ENCODE measurements around the gene SFMBT2.

DNA sequence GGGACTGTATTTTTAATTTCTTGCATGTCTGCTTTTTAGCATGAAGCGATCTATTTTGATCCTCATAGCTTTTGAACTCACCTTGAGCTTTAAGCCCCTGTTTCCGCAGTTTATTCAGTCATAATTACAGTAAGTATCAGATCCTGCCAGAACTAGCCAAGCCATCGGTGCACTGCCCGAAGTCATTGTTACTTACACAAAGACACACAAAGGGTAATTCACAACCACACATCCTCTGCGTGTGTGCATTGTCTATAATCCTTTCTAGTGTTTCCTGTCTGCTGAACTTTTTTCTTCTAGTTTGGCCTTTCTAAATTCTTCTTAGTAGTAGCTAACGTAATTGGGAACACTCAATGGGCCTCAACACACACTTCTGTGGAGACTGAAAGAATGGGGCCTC is 133.0 kb downstream of the SFMBT2 start:
- TF ChIP-seq POLR2A (IDR thresholded peaks at IDR 0.05), result no peak
- TF ChIP-seq, protein P1, sequence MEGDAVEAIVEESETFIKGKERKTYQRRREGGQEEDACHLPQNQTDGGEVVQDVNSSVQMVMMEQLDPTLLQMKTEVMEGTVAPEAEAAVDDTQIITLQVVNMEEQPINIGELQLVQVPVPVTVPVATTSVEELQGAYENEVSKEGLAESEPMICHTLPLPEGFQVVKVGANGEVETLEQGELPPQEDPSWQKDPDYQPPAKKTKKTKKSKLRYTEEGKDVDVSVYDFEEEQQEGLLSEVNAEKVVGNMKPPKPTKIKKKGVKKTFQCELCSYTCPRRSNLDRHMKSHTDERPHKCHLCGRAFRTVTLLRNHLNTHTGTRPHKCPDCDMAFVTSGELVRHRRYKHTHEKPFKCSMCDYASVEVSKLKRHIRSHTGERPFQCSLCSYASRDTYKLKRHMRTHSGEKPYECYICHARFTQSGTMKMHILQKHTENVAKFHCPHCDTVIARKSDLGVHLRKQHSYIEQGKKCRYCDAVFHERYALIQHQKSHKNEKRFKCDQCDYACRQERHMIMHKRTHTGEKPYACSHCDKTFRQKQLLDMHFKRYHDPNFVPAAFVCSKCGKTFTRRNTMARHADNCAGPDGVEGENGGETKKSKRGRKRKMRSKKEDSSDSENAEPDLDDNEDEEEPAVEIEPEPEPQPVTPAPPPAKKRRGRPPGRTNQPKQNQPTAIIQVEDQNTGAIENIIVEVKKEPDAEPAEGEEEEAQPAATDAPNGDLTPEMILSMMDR (IDR thresholded peaks at IDR 0.05), result no peak

Data from body of pancreas (tissue), 4 donors.